GM19324 (cell line): ENCODE data around the gene ASIC4.

Source experiments
- ATAC-seq: cut with Tn5 transposase; IDR thresholded peaks from one replicate; pipeline ENCODE4 v1.9.1; 2021; ENCODE audit warnings: mild to moderate bottlenecking, moderate library complexity; ENCODE audit not compliant: unreplicated experiment, low FRiP score

Gene ASIC4

DNA sequence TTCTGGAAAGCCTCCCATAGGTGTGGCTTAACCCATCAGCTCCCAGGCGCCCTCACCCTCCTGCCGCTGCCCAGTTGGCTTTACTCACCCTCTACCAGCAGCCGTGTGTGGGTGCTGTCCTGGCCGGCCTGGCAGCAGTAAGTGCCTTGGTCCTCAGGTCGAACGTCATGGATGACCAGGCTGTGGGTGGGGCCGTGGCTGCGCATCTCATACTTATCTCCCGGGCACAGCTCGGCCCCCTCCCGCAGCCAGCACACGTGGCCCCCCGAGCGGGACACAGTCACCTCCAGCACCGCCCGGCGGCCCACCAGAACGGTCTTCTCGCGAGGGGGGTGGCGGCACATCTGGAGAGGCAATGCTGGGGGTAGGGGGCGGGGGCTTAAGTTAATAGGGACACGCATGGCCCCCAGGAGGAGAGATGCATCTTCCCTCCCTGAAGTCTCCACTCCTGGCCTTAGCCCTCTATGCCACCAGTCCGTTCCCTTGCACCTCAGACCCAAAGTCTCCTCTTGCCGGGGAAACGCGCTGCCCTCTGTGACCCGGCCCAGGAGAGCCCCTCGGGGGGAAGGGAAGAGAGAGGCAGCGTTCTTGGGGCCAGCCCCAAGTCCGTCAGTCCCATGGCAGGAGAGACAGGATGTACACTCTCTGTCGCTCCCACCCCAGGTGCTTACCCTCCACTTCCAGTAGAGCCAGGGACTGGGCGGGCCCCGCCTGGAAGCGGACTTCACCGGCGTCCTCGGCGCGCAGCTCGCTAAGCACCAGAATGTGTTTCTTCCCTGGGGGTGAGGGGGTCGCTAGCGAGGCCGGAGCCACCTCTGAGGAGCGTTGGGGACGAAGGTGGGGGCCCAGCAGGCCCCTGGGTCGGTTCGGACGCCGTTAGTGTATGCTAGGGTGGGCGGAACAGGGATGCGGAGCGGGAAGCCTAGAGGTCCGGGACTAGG, 37.4 kb downstream of the ASIC4 start:
- ATAC-seq, result no peak

DNA sequence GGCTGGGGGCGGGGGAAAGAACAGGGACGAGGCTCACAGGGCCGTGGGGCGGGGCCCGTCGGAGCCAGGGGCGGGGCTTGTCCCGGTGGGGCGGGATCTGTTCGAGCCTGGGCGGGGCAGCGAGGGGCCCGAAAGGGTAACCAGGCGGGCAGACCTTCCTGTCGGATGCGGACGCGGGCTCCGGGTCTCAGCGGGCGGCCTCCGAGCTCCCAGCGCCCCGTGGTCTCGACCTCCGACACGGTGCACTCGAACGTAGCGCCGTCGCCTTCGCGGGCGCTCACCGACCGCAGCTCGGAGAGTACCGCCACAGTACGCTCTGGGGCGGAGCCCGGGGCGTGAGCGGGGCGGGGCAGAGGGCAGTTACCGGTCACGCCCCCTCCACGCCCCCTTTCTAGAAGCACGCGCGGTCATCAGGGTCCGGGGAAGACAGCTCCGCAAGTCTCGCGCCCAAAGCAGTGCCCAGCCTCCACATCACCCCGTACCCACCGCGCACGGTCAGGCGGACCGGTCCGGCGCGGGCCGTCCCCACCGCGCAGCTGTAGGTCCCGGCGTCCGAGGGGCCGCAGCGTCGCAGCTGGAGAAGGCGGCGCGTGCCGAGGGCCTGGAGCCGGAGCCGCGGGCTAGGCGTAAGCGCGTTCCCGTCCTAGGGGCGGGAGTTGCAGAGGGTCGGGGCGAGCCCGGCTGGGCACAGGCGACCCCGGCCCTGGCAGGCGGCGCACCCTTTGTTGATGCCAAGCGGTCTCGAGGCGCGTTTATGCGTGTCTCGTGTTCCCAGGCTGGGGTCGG, 38.3 kb downstream of the ASIC4 start:
- ATAC-seq, result peak; percentile 86

DNA sequence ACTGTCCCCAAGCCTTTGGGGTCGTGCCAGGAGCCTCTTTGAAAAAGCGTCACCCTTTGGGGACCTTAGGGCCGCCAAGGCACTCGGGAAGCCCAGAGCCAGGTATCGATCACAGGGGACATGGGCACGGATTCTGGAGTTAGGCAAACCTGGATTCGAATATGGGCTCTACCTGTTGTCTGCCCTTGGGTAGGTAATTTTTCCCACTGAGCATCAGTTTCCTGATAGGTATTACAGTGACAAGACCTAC, 38.8 kb downstream of the ASIC4 start:
- ATAC-seq, result no peak

DNA sequence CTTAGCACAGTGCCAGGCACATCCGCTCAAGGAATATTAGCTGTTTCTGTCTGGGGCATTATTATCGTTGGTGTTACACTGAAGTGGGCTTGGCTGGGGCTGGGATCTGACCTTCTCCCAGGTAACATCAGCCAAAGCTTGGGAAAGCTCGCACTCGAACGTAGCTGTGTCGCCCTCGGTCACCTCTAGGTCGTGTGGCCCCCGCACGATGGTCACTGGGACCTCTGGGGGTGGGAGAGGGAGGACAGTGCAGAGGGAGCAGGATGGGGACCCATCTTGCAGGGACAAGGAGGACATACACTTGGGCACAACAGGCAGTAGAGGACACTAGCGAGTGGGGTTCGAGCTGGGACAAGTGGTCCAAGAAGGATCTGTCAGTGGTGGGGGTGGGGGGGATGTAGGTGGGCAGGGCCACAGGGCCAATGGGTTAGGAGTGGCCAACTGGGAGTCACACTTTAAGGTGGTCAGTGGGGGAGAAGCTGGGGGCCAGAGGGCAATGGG, 39.2 kb downstream of the ASIC4 start:
- no peak for ATAC-seq

DNA sequence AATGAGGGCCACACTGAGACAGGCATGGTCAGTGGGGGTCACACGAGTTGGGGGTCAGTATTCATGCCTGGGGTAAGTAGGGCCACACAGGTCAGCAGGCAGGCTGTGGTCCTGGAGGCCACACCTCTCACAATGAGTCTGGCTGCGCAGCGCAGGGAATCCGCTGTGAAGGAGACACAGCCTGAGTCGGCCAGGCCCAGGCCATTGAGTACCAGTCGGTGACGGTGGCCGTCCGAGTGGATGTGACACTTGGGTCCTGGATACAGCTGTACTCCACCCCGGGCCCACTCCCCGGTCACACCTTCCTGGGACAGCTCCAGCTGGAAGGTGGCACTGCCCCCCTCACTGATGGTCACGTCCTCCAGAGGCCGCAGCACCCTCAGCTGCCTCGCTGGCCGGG, 40.1 kb downstream of the ASIC4 start:
- no peak for ATAC-seq

DNA sequence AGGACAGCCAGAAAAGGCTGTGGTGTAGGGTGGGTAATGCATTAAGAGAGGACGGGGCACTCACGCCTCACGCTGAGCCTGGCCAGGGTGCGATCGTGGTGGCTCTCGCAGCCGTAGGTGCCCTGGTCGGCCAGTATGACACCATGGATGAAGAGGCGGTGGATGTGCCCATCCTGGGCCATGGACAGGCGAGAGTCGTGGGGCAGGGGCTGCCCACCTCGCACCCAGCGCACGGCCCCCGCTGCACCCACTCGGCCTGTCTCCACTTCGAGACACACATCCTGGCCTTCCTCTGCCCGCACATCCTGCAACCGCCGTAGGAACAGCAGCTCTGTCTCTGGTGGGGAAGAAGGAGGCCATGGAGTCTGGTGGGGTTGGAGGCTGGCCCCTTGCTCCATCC, 41.7 kb downstream of the ASIC4 start:
- ATAC-seq, result no peak

DNA sequence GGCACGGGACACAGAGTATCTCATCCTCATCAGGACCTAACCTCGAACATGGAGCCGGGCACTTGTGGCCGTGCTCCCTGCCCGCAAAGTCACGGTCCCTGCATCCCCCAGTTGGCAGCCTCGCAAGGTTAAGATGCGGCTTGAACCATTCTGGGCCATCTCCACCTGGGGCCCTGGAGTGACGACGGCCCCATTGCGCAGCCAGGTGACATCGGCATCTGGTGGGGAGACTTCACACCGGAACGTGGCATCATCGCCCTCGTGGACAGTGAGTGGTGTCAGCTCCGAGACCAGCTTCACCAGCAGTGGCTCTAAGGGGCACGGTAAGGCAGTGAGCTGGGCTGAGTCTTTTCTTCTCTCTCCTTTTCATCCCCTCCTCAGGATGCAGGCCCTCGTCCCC, 42.1 kb downstream of the ASIC4 start:
- no peak for ATAC-seq

DNA sequence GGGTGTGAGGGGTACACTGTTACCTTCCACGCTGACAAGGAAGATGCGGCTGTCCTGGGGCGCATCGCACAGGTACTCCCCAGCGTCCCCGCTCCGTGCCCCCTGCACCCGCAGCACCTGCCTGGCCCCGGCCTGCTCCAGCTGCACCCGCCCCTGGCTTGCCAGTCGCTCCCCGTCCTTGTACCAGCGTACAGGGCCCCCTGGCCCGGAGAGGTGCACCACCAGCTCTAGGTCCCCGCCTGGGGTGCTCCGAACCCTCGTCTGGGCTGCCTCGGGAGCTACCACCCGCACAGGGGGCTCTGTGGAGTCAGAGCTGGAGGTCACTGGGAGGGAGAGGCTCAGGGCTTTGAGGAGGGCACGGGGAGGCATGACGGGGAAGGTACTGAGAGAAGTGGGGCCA, 43.0 kb downstream of the ASIC4 start:
- ATAC-seq, result no peak

DNA sequence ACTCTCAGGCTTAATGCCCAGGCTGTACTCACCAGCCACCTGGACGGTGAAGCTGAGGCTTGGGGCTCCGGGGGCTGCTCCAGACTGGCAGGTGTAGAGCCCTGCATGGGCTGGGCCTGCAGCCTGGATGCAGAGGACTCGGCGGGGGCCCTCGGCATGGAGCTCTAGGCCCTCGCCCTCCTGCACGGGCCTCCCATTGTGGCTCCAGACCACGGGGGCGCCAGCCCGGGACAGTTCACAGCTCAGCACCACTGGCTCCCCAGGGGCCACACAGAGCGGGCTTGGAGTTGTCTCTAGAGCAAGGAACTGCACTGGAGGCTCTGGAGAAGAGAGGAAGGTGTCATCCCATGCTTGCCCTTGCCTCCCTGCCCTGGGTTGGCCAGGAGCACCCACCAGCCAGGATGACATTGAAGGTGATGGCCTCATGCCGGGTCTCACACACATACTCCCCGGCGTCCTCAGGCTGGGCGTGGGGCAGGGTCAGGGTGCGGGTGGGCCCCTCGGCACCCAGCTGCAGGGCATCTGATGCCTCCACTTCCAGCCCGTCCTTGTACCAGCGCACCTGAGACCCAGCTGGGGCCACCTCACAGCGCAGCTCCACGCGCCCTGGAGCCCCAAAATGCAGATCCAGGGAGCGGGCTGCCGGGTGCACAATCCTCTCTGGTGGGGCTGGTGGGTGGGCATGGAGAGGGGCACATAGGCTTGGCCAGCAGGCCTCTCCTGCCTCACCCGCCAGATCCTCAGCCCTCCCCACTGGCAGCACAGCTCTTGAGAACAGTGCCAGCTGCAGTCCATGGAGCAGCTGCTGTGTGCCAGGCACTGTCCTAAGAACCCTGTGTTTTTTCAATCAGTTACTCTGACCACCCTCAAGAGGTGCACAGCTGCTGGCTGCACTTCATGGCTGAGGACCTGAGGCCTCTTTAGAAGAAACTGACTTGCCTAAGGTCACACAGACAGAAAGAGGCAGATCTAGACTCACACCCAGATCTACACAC, 43.8 kb downstream of the ASIC4 start:
- ATAC-seq, result no peak

DNA sequence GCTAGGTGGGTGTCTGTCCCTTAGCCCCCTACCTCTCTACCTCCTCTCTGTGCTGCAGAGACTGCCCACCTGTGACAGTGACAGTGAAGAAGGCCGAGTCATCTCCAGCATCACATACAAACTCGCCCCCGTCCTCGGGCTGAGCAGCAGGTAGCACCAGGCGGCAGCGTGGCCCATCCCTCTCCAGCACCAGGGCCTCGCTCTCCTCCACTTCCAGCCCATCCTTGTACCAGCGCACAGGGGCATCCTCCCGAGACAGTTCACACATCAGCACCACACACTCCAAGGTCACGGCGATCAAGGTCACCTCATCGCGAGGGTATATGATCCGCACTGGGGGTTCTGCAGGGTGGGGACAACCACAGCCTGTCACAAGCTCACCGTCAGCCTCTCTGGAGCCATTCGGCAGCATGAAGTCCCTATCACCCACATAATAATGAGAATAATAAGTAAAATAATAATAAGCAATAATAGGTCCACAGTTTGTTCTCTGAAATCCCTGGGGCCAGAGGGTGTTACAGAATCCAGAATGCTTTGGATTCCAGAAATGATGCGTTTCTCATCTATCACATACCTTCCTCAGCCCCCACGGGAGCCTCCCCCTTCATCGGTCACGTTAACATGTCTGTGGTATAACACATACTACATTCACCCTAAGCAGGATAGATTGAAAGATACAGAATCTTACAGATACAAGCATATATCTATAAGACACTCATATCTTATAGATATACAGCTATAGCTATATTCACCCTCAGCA, 45.1 kb downstream of the ASIC4 start:
- ATAC-seq, result no peak

DNA sequence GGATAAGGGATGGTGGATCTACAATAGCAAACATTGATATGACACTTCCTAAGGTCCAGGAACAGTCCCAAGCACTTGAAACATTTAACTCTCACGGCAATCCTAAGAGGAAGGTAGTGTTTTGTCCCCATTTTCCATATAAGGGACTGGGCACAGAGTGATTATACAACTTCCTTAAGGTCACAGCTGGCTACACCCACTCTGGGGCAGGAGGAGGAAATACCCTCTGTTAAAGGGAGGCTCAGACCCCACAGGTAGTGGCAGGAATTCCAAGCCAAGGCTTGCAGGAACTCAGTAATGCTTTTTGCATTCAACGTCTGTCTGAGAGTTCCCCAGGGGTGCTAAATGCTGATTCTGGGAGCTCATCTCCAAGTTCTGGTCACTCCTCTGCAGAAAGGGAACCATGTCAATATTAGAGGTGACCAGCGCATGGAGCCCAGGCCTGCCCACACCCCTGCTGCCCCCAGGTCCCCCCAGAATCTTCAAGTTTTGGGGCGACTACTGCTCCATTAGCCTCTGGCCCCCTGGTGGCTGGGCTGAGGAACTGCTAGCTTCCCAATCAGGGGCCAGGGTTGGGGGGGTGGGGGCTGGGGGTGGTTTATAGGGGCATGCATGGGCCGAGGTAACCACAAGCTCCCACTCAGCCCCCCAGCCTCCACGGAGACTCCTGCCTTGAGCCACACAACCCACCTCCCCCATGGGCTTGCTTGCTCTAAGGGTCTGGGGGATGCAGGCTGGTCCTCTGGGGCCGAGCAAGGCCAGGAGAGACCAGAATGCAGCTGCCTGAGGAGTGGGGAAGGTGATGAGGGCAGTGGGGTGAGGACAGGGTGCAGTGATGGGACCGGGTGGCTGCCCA, 46.0 kb downstream of the ASIC4 start:
- no peak for ATAC-seq

DNA sequence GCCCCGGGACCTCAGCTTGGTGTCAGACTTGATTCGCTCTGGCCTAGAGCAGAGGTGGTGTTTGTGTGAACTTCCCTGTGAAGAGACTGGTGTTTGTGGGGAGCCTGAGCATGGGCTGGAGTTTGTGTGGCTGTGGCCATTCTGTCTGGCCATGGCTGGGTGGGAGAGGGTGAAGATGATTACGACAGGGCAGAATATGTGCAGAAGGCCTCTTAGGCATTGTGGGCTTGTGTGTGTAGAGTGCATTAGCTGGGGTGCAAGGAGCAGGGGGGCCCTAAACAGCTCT, 46.6 kb downstream of the ASIC4 start:
- no peak for ATAC-seq

DNA sequence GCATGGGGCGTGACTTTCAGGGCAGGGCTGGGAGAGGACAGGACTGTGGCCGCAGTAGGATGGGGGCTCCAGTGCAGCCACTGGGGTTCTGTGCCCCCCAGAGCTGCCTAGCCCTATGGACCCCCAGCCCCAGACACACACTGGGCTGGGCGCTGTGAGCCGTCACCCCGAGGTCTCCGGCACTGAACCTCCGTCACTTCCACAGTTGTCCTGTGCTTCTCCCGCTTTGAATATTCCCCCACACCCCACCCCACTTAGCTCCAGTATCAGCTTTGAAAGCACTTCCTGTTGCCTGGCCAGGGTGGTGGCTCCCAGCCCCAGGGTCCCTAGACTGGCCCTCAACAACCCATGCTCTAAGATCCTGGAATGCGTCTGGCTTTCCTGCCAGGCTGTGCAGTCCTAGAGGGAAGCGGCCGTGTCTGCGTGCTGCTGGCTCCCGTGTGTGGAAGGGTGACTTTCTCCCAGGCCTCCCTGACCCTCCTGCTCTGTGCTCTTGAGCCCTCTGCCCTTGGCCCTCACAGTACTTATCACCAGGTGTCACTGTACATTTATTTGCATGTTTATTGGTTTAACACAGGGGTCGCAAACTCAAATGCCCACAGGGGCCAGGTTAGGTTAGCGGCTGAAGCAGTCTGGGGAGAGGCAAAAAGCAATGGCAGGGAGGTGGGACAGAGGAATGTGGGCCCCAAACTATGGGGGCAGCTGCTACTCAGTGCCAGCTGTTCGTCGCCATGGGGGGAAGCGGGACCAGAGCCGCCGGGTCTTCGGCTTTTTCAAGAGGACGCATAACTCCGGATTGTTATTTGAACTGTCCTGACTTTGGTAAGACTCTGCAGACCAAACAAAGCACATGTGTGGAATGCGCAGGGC, 47.1 kb downstream of the ASIC4 start:
- no peak for ATAC-seq

DNA sequence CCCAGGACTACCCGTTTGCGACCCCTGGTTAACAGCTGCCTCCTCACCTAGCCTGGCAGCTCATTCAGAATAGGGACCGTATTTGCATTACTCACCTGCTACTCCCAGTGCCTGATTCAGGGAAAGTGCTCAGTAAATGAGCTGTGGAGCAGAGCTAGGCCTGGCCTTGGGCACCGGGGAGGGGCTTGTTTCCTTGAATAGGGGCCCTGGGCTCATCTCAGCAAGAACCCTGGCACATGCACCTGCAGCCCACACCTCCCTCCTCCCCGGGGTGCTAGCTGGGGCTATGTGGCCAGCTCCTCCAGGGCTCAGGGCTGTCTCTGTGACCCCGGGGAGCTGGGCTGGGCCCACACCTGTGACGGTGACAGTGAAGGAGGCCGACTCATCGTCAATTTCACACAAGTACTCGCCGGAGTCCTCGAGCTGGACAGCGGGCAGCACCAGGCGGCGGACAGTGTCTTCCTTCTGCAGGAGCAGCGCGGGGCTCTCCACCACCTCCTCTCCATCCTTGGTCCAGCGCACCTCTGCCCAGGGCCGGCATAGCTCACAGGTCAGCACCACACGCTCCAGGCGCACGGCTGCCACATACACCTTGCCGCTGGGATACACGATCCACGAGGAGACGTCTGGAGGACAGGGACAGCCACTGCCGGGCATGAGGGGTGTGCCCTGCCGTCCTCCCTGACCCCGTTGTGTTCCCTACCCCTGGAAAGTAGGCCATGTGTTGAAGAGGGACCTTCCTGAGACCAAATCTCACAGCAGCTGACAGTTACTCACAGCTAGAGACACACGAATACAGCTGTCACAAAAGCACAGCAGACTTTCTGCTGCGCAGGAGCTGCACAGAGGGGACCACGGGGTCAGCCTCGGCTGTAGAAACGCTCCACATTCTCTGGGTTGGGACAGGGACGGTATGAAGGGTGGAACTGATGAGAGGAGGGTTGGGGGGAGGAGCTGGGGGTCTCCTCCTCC, 48.1 kb downstream of the ASIC4 start:
- no peak for ATAC-seq

DNA sequence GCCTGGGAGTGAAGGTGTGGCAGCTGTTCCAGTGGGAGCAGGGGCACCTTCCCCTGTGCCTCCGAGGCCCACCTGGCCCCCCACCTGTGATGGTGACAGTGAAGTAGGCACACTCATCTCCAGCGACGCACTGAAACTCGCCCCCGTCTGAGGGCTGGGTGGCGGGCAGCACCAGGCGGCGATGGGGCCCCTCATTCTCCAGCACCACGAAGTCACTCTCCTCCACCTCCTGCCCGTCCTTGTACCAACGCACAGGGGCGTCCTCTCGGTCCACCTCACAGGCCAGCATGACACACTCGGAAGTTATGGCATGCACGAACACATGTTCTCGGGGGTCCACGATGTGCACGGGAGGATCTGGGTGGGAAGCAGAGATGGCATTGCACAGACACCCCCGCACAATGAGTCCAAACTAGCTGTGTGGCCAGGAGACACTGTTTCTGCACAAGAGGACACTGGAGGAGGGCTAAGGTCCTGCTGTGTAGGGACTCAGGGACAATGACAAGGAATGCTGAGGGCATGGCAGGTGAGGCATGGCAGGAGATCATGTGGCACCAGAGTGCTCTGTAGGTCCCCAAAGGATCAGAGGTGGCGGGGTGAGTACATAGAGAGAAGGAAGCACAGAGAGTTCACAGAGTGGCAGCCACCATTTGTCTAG, 49.1 kb downstream of the ASIC4 start:
- no peak for ATAC-seq
